ENCODE measurements around the gene DNAL4.

Gene DNAL4

DNA sequence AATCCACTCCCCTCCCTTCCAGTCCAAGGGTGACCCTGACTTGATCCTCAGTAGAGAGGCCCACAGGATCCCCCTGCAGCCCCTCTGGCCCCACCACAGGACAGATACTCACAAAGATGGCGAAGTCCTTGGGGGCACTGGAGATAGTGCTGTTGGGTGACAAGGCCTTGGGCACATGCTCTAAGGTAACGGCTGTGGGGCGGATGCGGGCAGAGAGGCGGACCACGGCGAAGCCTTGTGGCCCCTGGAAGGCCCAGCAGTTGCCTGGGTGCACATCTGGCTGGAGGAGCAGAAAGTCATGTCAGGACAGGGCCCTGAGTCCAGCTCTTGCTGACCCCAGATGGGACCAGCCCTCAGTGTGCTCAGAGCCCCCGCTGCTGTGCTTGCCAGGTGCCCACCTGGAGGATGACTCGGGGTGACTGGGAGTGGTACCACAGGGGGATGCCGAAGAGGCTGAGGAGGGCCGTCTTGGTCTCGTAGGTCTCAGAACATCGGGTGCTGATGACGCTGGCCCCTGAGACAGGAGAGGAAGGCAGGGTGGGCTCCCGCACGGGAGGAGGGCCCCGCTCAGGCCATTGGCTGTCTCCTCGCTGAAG, 55.4 kb downstream of the DNAL4 start:
- no peak for DNase-seq

DNA sequence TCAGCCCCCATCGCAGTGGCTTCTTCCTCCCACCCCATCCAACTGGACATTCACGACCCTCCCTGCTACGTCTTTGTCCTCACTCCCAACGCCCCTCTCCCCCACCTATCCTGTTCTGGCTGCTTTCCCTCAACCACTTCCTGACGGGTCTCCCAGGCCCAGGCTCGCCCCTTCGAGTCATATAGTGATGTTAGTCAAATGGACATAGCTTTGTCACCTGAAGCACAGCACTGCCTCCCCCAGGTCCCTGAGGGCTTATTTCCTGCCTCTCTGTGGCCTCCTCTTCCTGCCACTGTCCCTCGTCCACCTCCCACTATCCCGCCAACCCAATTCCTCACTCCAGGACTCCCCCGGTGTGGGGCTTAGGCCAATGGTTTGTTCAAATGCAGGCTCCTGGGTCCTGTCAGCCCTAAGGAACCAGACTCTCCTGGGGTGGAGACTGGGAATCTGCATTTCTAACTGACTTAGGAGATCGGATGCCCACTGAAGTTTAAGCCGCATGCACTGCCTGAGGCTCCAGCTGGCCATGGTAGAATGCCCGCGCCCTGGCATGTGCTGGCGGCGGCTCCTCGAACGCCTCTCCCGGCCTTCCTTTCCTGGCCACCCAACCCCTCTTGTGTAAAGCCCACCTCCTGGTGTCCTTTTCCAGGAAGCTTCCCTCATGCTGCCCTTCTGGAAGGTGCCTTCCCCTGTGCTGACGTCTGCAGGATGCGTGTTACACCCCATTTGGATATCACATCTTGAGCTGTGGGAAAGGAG, 56.5 kb downstream of the DNAL4 start:
- no peak for DNase-seq

DNA sequence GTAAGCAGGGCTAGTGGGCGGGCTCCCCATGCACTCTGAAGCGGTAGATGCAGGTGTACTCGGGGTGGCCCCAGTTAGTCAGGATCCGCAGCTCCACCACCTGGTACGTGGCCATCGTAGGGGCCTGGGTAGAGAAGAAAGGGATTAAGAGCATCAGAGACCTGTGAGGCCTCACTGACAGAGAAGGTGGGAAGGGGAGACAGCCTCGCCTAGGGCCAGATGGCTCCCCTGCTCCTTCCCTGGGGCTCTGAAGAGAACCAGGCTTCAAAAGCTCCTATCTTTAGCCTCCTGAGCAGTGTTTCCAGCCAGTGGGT, 57.7 kb downstream of the DNAL4 start:
- no peak for DNase-seq

DNA sequence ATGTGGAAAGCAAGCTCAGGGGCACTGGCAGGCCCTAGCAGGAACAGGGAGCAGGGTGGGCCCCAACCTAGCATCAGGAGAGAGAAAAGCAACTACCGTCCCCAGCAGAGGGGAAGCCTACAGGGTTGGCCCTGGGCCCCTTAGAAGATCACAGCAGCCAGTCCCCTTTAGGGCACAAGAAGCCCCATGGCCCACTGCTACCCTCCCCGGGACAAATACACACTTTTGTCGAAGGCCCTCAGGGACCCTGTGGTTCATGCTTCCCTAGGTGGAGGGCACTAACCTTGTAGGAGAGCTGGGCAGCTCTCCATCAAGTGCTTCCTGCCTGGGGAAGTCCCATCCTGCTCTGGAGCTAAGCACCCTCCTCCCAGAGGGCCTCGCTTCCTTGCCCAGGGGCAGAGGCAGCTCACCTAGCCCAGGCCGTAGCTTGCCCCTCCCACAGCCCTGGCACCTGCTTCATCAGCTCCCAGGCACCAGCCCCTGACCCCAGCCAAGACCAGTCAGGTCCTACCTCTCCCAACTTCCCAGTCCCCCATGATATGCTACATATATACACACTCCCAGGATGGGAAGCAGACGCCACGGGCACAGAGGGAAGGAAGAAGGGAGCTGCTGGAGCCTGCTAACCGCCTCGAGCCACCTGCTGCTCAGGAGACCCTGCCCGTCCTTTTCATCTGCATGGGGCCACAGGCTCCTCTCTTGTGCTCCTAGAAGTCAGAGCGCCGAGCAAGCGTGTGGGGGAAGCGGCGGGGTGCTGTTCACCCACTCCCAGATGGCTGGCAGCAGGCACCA, 58.3 kb downstream of the DNAL4 start:
- DNase-seq, result no peak

DNA sequence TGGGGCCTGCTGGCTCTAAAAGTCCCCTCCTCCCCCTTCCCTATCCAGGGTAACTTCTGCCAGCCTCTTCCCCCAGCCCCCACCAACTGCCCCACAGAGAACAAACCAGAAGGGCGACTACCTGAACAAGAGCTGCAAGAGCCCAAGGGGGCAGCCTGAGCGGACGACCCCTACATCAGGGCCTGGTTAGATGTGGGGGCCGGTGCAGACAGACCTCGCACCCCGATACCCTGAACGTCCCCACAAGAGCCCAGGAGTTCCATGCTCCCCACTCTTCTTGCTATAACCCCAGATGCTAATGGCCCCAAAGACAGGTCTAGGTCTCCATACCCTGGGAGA, 58.8 kb downstream of the DNAL4 start:
- DNase-seq, result no peak

DNA sequence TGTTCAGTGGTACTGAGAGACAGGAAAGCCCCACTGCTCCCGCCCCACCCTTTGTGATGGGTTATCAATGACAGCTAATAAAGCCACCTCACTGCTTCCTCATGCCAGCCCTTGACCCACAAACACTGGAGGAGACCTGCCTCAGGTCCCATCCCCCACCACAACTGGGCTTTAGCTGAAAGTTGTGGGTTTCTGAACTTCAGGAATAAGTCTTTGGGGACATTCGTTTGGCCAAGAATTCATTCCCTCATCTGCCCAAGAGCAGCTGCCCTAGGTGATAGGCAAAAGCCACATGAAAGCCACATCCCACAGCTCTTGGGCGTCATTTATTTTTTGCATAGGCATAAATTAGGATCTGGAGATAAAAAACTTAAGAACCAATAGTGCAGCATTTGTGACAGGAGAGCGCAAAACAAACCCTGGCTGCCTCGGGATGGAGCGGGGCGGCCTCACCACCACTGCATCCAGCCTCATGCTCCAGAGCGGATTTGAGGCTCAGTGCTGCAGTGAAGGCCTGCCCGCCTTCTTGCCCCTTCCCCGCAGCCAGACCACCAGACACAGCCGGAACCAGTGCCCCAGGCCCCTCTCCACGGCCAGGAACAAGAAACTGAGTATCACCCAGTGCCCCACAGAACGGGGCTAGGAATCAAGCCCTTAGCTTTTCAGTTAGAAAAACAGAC, 59.4 kb downstream of the DNAL4 start:
- no peak for DNase-seq

DNA sequence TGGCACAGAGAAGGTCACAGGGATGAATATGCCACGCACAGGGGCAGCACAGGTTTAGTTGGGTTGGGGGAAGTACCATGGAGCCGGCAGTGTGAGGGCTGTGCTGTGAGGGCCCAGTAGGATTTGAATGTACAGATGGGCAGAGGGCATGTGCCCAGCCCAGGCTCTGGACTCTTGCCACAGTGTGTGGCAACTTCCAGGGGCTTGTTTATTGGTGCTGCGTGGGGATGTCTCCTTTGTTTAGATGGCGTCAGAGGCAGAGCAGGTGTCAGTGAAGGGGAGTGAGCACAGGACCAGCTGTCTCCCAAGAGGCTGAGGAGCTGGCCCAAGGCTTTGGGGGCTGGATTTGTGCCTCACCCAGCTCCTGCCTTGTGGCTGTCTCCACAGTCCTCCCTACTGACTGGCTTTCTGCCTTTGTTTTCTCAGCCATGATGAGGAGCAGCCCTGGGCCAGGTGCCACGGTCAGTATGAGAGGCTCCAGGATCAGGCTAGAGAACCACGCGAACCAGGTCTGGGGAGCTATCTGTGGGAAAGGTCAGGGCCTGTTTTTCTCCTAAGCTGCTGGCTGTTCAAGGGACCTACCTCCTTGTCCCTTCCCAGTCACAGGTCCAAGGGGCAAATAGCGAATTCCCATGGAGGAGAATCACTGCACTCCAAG, 60.1 kb downstream of the DNAL4 start:
- DNase-seq, result no peak

DNA sequence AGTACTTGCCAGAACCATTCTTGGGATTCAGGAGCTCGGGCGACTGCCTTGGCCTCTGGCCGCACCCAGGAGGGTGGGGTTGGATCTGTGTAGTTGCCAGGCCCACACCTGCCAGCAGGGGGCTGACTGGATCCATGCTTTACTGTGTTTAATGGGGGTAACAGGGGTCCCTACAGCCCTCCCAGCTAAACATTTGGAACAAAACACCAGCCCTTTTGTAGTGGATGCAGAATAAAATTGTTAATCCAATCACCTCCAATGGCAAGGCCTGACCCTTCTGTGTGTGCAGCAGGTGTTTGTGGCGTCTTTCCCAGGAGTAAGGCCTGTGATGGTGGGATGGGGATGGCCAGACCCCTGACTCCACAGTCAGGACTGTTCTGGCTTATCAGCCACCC, 60.6 kb downstream of the DNAL4 start:
- no peak for DNase-seq

DNA sequence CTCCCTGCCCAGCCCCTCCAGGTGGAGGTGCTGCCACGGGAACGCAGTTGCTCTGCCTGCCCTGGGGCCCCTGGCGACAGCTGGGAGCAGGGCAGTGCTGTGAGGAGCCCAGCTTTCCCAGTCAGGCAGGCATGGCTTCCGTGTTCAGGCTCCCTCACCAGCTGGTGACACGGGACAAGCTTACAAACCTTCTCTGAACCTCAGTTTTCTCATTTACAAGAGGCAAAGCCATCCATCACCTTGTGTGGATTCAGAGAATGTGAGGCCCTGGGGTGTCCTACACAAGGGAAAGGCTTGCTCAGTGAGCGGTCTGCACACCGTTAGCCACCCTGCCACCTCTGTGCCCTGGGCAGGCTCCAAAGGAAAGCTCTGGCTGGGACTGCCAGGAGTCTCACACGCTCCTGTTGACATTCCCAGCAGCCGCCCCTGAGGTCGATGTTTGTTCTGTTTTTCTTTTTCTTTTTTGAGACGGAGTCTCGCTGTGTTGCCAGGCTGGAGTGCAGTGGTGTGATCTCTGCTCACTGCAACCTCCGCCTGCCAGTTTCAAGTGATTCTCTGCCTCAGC, 61.6 kb downstream of the DNAL4 start:
- DNase-seq, result no peak

DNA sequence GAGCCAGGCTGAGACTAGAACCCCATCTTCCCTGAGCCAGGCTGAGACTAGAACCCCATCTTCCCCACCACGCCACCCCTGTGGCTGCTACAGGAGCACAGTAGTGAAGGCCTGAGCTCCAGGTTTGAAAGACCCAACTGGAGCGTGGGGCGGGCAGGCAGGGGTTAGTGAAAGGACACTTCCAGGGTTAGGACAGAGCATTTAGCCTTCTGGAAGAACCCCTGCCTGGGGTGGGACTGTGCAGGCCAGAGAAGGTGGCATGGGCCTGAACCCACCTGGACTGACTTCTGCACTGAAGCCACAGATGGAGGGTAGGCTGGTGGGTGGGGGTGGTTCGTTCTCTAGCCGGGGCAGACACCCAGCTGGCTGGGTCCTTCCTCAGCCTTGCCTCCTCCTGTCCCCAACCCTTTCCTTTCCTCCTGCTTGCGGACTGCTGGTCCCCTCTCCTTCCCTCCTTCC, 62.2 kb downstream of the DNAL4 start:
- DNase-seq, result no peak

DNA sequence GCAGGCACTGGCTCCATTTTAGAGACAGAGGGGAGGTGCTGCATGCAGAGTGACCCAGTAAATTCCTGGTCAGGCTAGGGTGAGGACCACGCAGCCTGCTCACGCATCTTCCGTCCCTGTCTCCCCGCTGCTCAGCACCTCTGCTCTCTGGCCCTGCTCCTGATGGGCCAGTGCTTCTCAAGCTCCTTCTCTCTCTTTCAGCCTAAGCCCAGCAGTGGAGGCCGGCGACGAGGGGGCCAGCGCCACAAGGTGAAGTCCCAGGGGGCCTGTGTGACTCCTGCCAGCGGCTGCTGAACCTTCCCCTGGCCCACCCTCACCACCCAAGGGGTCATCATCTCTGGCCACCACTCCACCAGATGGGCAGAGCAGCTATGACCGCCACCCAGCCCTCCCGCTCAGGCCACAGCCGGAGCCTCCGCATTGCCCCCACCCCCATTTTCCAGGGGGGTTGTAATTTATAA, 63.5 kb downstream of the DNAL4 start:
- DNase-seq, result no peak

DNA sequence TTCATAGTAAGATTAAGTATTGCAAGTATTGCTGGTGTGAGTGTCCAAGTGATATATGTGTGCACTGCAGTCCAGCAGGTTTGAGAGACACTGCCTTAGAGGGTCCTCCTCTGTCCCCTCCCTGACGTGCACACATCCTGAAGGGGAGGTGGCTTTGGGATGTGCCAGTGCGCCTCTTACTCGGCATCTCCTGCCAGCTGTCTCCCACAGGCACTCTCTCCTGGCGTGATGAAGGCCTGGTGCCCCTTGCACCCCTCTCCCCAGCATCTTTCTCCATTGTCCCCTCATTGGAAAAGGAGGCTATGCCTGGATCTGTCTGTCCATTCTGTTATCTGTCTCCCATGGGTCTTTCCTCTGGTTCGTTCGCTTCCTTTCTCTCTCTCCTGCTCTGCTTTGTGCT, 64.0 kb downstream of the DNAL4 start:
- DNase-seq, result no peak

DNA sequence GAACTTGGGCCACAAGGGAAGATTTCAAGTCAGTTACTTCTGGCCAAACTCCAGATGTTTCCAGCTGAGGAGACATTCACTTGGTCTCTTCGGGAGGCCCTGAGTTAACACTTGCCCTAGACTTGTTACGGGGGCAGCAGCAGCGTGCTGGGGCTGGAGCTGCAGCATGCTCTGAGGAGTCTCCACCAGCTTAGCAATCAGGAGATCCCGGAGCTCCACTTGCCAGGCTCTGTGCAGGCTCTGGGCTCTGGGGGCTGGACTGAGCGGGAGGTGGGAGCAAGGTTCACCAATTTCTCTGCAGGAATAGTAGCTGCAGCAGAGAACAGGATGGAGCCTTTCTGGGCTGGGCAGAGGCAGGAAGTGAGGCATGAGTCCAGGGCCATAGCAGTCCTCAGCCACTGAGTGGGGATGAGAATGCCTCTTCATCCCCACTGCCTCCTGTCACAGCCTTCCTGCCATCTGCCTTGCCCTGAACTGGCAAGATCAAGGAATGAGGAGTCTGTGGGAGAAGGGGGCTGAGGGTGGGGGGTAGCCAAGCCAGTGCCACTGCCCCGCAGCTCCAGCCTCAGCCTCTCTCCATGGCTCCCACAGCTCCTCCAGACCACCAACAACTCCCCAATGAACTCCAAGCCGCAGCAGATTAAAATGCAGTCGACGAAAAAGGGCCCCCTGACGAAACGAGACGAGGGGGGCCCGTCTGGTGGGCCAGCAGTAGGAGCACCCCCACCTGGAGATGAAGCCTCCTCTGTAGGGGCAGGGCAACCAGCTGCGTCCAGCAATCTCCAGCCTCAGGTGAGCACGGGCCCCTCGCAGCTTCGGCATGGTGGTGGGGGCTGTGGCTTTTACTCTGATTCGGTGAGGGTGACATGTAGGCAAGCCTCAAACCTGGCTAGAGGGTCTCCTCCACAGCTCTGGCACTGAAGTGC, 64.8 kb downstream of the DNAL4 start:
- DNase-seq, result no peak

All from SW 1271 (cell line).